ENCODE measurements around the gene EDN3.
"Not testable (repeated sequence)": the region's sequence is repeated elsewhere in the genome, so short reads cannot be mapped to it uniquely, and the experiment has no call there.

The EDN3 gene

DNA sequence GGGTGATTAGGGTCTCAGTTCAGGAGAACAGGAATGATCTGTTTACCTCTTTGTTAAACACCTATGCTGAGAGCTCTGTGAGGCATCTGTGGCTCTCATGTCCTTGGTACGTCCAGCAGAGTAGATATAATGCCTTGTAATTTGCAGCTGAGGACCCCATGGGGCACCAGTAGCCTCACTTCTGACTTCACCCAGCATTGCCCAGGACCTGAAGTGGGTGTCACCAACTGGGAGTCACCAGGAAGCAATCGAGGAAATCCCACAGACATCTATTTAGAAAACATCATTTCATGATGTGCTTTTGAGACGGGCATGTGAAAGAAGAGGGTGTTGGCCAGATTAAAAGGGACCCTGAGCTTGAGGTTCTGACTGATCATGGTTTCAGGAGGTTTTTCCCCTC, 8.8 kb downstream of the EDN3 start:
- no peak for DNase-seq

DNA sequence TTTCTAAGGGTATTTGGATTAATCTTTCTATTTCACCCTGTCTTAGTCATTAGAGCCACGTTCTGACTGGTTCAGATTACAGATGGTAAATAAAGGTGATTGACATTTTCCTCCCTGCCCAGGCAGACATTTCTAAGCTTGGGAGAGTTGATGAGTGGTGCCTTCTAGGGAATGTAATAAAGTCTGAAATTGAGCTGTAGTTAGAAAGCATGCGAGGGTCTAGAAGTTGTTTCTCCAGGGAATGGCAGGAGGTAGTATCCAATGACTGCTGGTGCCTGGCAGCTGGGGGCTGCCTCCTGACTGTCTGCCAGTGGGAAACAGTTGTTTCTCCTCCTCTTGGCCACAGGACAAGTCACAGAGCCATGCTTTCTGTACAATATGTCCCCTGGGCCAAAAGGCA, 14.6 kb downstream of the EDN3 start:
- peak; percentile 83 for DNase-seq

GRCh38 chr20:59316911-59317731, 16.7 kb downstream of the EDN3 start:
- DNase-seq: no peak

DNA sequence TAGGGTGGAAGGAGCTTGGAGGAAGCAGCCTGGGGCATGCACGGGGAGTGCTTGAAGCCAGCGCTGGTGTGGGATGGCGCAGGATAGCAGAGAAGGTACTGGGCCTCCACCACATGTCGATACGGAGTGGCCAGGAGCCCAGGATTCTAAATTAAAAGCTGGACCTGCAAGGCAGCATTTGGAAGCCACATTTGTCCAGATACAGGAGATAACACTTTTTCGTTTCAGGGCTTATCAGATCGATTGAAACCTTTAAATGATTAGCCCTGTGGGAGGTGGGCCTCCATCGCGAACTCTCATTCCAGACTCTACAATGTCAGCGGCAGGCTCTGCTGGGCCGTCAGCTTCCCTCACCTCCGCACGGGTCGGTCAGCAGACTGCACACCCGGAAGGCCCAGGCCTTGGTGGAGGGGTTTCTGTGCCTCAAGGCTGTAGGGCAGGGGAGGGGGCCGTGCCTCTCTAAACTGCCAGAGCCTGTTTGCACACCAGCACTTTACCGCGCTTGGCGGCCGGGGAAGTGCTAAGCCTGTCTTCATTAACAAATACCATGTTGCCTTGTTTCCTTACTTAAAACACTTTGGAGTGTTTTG, 17.9 kb downstream of the EDN3 start:
- DNase-seq: no peak

DNA sequence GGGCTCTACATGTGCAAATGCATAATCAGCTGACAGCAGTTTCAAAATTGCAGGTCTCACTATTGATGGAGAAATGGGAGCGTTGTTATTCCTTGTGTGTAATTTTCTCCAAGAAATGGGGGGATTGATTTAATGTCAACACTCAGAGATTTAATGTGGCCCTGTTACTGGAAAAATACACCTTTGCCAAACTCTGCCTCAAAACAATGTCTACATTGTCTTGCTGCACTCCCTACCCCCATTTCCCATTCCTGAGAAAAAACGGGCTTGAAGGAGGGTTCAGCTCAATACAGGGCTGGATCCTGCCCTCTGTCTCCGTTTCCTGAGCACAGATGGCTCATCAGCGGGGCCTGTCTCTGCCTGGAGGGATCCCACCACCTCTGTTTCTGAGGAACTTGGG, 18.4 kb downstream of the EDN3 start:
- no peak for DNase-seq

GRCh38 chr20:59320426-59320825, 20.0 kb downstream of the EDN3 start:
- DNase-seq: no peak

DNA sequence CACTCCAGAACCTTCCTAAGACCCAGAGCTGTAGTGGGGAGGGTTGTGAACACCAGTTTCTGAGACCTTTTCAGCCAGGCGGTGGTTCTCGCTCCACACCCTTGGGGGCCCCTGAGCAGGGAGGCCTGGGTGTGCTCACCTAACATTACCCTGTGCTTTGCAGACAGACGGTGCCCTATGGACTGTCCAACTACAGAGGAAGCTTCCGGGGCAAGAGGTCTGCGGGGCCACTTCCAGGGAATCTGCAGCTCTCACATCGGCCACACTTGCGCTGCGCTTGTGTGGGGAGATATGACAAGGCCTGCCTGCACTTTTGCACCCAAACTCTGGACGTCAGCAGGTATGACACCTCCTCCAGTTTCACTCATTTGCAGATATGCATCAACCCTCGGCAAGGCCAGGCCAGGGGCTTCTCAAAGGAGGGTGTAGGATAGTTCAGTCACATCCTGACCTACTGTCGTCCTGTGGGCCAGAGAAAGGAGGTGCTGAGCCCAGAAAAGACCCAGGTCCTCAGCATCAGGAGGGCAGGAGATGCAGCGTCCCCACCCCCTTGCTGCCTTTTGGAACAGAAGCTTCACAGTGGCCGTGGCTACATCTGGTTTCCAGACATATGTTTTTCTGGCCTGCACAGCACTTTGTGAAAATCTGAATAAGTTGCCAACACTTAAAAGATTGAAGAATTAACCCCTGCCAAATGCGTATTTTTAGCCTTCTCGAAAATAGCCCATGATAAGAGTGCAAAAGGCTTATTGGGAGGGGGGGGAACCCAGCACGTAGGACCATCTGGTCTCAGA, 20.6 kb downstream of the EDN3 start:
- no peak for DNase-seq

GRCh38 chr20:59322081-59322480, 21.7 kb downstream of the EDN3 start:
- DNase-seq: no peak

- no peak for DNase-seq
Measured at GRCh38 chr20:59322585-59323454, 22.4 kb downstream of the EDN3 start.

- no peak for DNase-seq
Measured at GRCh38 chr20:59323731-59324130, 23.3 kb downstream of the EDN3 start.

DNA sequence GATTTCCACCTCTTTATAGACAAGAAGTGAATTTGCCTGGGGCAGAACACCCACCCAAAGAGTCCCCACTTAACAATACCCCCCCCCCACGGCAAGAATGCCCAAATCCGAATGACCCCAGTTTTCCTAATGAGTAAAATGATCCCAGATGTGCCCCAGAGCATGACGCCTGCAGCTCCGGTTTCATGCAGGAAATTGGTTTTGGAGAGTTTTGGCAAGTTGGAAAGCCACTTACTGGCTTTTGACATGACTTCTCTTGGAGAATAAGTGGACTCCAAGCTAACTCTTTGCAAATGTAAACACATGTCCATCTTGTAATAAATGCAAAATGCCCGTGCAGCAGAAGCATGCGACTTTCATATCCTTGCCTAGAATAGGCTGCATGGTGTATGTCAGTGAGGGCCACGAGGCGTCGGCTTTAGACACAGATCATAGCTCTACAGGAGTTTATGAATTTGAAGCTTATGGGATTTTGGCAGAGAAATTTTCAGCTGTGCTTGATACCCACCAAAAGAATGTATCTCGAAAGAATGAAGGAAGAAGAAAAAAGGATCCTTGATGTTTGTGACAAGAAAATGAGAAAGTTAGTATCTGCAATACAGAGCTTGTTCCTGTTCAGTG, 24.2 kb downstream of the EDN3 start:
- DNase-seq: no peak

DNA sequence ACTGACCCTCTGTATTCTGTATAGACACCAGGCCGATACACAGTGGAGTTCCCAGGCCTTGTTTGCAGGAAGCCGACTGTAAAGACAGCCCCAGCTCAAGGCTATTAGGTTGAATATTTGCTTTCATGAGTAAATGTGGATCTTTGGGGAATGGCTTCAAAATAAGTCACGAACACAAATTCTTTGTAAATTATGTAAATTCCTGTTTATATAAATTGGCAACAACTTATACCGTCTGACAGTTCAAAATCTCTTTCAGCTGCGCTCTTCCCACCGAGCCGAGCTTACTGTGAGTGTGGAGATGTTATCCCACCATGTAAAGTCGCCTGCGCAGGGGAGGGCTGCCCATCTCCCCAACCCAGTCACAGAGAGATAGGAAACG, 24.7 kb downstream of the EDN3 start:
- DNase-seq: no peak

DNA sequence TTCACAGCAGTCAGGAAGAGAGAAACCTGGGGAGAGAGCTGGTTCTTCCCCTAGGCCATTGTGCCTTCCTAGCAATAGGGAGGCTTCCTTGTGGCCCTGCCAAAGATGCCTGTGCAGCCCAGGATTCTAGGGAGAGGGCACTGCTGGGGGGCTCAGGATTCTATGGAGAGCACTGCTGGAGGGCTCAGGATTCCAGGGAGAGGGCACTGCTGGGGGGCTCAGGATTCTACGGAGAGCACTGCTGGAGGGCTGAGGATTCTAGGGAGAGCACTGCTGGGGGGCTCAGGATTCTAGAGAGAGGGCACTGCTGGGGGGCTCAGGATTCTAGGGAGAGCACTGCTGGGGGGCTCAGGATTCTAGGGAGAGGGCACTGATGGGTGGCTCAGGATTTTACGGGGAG, 25.8 kb downstream of the EDN3 start:
- DNase-seq: no peak

DNA sequence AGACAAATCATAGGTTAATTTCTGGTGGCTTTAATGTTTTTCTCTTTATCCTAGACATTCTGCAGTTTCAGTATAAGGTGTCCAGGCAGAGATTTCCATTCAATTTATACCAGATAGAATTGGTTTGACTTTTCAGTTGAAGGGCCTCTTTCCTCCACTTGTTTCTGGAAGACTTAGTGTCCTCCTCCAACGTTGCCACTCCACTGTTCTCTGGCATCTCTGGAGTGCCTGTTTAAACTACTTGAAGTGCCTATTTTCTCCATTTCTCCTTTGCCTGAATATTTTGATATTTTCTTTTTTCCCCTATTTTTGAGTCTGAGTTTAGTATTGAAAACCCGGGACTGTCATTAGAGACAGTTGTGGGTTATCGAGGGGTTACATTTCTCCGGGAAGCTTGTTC, 27.7 kb downstream of the EDN3 start:
- no peak for DNase-seq

- DNase-seq: no peak
Measured at GRCh38 chr20:59331721-59332329, 31.4 kb downstream of the EDN3 start.

DNA sequence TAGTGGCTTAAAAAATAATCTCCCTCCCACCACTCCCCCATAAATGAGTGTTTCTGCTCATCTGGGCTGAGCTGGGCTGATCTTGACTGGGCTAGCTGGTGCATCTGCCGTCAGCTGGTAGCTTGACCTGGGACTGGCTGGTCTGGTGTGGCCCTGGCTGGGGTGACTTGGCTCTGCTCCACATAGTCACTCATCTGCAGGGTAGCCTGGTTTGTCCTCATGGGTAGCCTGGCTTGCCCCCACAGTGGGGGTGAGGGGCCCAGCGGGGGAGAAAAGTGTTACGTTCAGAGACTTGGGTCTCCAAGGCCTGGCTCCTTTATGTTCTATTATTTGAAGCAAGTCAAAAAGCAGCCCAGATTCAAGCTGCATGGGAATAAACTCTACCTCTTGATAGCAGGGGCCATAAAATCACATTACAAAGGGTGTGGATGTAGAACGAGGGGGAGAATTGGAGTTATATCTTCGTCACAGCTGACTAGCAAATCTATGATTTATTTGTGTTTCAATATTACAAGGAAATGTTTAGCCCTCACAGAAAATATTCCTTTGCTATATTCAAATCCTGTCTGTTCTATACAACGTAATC, 32.9 kb downstream of the EDN3 start:
- no peak for DNase-seq

DNA sequence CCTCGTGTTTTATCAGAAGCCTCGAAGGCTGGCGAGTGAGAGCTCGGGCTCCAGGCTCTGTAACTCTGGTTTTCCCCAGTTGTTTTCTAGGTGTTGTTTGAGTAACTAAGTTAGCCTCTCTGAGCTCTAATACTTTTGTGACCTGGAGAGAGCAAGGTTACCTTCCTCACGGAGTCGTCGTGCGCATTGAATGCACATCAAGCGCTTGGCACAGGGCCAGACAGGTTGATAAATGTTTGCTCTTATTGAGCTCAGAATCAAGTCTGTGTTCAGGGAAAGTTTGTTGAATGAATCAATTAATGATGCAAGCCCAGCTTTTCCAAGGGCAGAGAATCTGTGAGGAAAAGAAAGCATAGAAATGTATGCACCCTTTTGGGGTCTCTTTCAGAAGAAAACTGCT, 33.5 kb downstream of the EDN3 start:
- no peak for DNase-seq

DNA sequence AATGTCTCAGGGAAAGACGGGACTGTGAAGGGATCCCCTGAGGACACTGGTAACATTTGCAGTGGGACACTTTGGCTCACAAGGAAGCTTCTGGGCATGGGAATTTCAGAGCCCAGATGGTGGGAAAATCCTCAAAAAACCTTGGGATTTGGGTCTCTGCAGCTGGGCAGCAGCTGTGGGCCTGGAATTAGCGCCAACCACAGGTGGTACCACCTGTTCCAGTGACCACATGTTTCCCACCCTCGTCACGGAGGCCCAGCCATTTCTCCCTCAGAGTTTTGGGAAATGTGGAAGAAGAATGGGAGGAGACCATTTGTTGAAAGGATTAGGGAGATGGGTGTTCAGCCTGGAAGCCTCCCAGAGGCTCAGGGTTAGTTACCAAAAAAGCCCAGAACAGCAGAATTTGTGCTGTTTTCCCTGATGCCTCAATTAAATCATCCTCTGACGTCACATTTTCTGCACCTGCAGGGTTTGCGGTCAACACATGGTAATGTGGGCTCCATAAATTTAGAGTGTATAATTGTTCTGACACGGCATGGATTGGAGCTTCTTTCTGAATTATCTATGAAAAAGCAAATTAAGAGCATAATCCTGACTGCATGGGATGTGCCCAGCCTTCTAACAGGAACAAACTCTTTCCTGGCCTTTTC, 34.4 kb downstream of the EDN3 start:
- no peak for DNase-seq

GRCh38 chr20:59335377-59335776, 35.0 kb downstream of the EDN3 start:
- DNase-seq: no peak

GRCh38 chr20:59336540-59336939, 36.1 kb downstream of the EDN3 start:
- DNase-seq: no peak

GRCh38 chr20:59338444-59338843, 38.0 kb downstream of the EDN3 start:
- not testable (repeated sequence) for DNase-seq
